Uterus (tissue), 4 donors: Measurements from ENCODE around the gene FAM120A. TPM values are rescaled to one million over a fixed set of nuclear protein-coding genes. Genes with fewer than 3 reads are reported as not detected.

Experiments used
- DNase-seq, 2 donors: peaks; one replicate each; pipeline ENCODE4 v3.0.0-alpha.2; 2019 to 2020
- H3K27ac ChIP-seq, 2 donors: fragments of 200-600 bp; sonication (generic); 1 replicate in 1 of 2; 2 replicates in 1 of 2; pipeline ENCODE4 v1.5.1; 2016 to 2018
- H3K27me3 ChIP-seq, 2 donors: fragments of 200-600 bp; sonication (generic); one replicate each; pipeline ENCODE4 v1.5.1; 2018 to 2019; ENCODE audit warnings: control low read depth in 1 of 2
- H3K36me3 ChIP-seq, 2 donors: fragments of 200-600 bp; sonication (generic); one replicate each; pipeline ENCODE4 v1.5.1; 2019; ENCODE audit warnings: control low read depth in 1 of 2
- H3K4me1 ChIP-seq, 2 donors: fragments of 200-600 bp; sonication (generic); one replicate each; pipeline ENCODE4 v1.5.1; 2018 to 2019; ENCODE audit warnings: control low read depth in 1 of 2
- H3K4me3 ChIP-seq, 2 donors: fragments of 200-600 bp; sonication (generic); 1 replicate in 1 of 2; 2 replicates in 1 of 2; pipeline ENCODE4 v1.5.1; 2018 to 2019; ENCODE audit warnings: mild to moderate bottlenecking in 1 of 2
- H3K9me3 ChIP-seq, 2 donors: fragments of 200-600 bp; sonication (generic); one replicate each; pipeline ENCODE4 v1.5.1; 2019; ENCODE audit warnings: control low read depth in 1 of 2
- CTCF ChIP-seq, 4 experiments: fragments of 200-600 bp in 2 of 4; fragments of 450-650 bp in 2 of 4; sonication (generic) in 2 of 4; IDR thresholded peaks; one replicate each; pipeline ENCODE4 v1.5.1; 2016 to 2019; ENCODE audit warnings: antibody characterized with exemption in 4 of 4, mild to moderate bottlenecking in 2 of 4, moderate library complexity in 1 of 4
- POLR2A ChIP-seq, 2 donors: fragments of 450-650 bp; IDR thresholded peaks; one replicate each; pipeline ENCODE4 v1.6.1; 2016; ENCODE audit warnings: antibody characterized with exemption in 2 of 2, mild to moderate bottlenecking in 1 of 2, moderate library complexity in 1 of 2
- intact Hi-C: fragments of 100-400 bp; cut with DNase I; formaldehyde crosslinking; loops from one replicate; pipeline ENCODE4 v1.15.1; 2023; ENCODE audit warnings: low total_unique reads
- total RNA-seq, 4 donors: library from RNA; depleted of rRNA in 3 of 4; stranded (reverse); fragments of >200 nt in 3 of 4; gene quantifications; one replicate each; pipeline versions ENCODE4 v1.1.0 to v1.2.4, GENCODE V29; 2014 to 2023
- donor health status: DM: yes; HTN: yes; CAD: no.

Gene FAM120A
- total RNA-seq, 4 donors from 2014 or later = 36.8 to 110 (median 103) TPM

GRCh38 chr9:93456022-93456421, 4.5 kb downstream of the FAM120A start:
- DNase-seq = no peak
- Histone ChIP-seq H3K4me1 (peaks cover 0 to 18% of the 10 kb centered on the region in 2 donors), H3K9me3 (no peaks in the 10 kb centered on the region), H3K4me3 (no peak overlapping the region), H3K36me3 (no peaks in the 10 kb centered on the region), H3K27ac (no peak overlapping the region), H3K27me3 (no peaks in the 10 kb centered on the region)
- TF ChIP-seq POLR2A (IDR thresholded peaks at IDR 0.05) = no peak
- TF ChIP-seq CTCF (IDR thresholded peaks at IDR 0.05) = no peak
- intact Hi-C loops = loop anchor here (10.0 kb wide), 1 partner anchor 709 kb away; no protein-coding TSS in a partner anchor

- DNase-seq = no peak
- TF ChIP-seq CTCF (IDR thresholded peaks at IDR 0.05) (no peak), POLR2A (IDR thresholded peaks at IDR 0.05) (no peak)
- Histone ChIP-seq H3K4me1 (peaks cover 0 to 18% of the 10 kb centered on the region in 2 donors), H3K36me3 (no peaks in the 10 kb centered on the region), H3K27me3 (no peaks in the 10 kb centered on the region), H3K4me3 (no peak overlapping the region), H3K27ac (no peak overlapping the region), H3K9me3 (no peaks in the 10 kb centered on the region)
- intact Hi-C loops = loop anchor here (10.0 kb wide), 1 partner anchor 708 kb away; no protein-coding TSS in a partner anchor
Measured at GRCh38 chr9:93456504-93456903, 5.0 kb downstream of the FAM120A start.

- Histone ChIP-seq H3K9me3 (no peaks in the 10 kb centered on the region), H3K27me3 (no peaks in the 10 kb centered on the region), H3K36me3 (no peaks in the 10 kb centered on the region), H3K4me1 (peaks cover 0 to 18% of the 10 kb centered on the region in 2 donors), H3K4me3 (no peak overlapping the region), H3K27ac (no peak overlapping the region)
- intact Hi-C loops = loop anchor here (10.0 kb wide), 1 partner anchor 708 kb away; no protein-coding TSS in a partner anchor
- no peak for DNase-seq
- no peak for TF ChIP-seq POLR2A (IDR thresholded peaks at IDR 0.05)
- TF ChIP-seq CTCF (IDR thresholded peaks at IDR 0.05) = no peak
Measured at GRCh38 chr9:93457006-93457405, 5.5 kb downstream of the FAM120A start.

- DNase-seq = no peak
- intact Hi-C loops = loop anchor here (10.0 kb wide), 1 partner anchor 706 kb away; no protein-coding TSS in a partner anchor
- Histone ChIP-seq H3K9me3 (no peaks in the 10 kb centered on the region), H3K36me3 (no peaks in the 10 kb centered on the region), H3K4me3 (no peak overlapping the region), H3K27me3 (no peaks in the 10 kb centered on the region), H3K27ac (no peak overlapping the region), H3K4me1 (peaks cover 0 to 18% of the 10 kb centered on the region in 2 donors)
- TF ChIP-seq CTCF (IDR thresholded peaks at IDR 0.05) = no peak
- no peak for TF ChIP-seq POLR2A (IDR thresholded peaks at IDR 0.05)
Measured at GRCh38 chr9:93458712-93459111, 7.2 kb downstream of the FAM120A start.

GRCh38 chr9:93459432-93459847, 8.0 kb downstream of the FAM120A start:
- peaks cover 0 to 15% of the 10 kb centered on the region in 2 donors for H3K4me1 ChIP-seq
- intact Hi-C loops = loop anchor here (10.0 kb wide), 1 partner anchor 705 kb away; no protein-coding TSS in a partner anchor
- no peaks in the 10 kb centered on the region for H3K36me3 ChIP-seq
- H3K9me3 ChIP-seq = no peaks in the 10 kb centered on the region
- H3K4me3 ChIP-seq = no peak overlapping the region
- TF ChIP-seq POLR2A (IDR thresholded peaks at IDR 0.05) (no peak), CTCF (IDR thresholded peaks at IDR 0.05) (no peak)
- no peaks in the 10 kb centered on the region for H3K27me3 ChIP-seq
- no peak overlapping the region for H3K27ac ChIP-seq
- DNase-seq = no peak
